HG03342 (cell line): ENCODE results near the gene KCNJ4.
"Not testable (repeated sequence)": the region's sequence is repeated elsewhere in the genome, so short reads cannot be mapped to it uniquely, and the experiment has no call there.

ENCODE experiments used
- ATAC-seq: cut with Tn5 transposase; IDR thresholded peaks from one replicate; pipeline ENCODE4 v1.9.1; 2021; ENCODE audit warnings: mild to moderate bottlenecking, moderate library complexity; ENCODE audit not compliant: unreplicated experiment

Gene KCNJ4

GRCh38 chr22:38414009-38414395, 41.0 kb downstream of the KCNJ4 start:
- ATAC-seq: no peak

- ATAC-seq: no peak
These were observed 41.7 kb downstream of the KCNJ4 start for GRCh38 chr22:38413085-38414008.

- ATAC-seq: no peak
These were observed 42.4 kb downstream of the KCNJ4 start for GRCh38 chr22:38412435-38413084.

- ATAC-seq: no peak
These were observed 44.0 kb downstream of the KCNJ4 start for GRCh38 chr22:38411016-38411415.

- ATAC-seq: not testable (repeated sequence)
These were observed 45.1 kb downstream of the KCNJ4 start for GRCh38 chr22:38409916-38410315.

- ATAC-seq: no peak
These were observed 48.4 kb downstream of the KCNJ4 start for GRCh38 chr22:38406617-38407016.

- ATAC-seq: no peak
These were observed 50.6 kb downstream of the KCNJ4 start for GRCh38 chr22:38404419-38404818.

- ATAC-seq: no peak
These were observed 51.2 kb downstream of the KCNJ4 start for GRCh38 chr22:38403812-38404211.

GRCh38 chr22:38402204-38402603, 52.8 kb downstream of the KCNJ4 start:
- ATAC-seq: no peak

- ATAC-seq: no peak
These were observed 53.5 kb downstream of the KCNJ4 start for GRCh38 chr22:38401336-38402084.

- ATAC-seq: not testable (repeated sequence)
These were observed 54.7 kb downstream of the KCNJ4 start for GRCh38 chr22:38400256-38400655.

GRCh38 chr22:38398609-38399461, 56.2 kb downstream of the KCNJ4 start:
- peak; percentile 43 for ATAC-seq

- ATAC-seq: peak; percentile 19
These were observed 56.8 kb downstream of the KCNJ4 start for GRCh38 chr22:38398181-38398608.

GRCh38 chr22:38397189-38398085, 57.6 kb downstream of the KCNJ4 start:
- ATAC-seq: no peak

- ATAC-seq: not testable (repeated sequence)
These were observed 58.4 kb downstream of the KCNJ4 start for GRCh38 chr22:38396440-38397069.

- ATAC-seq: not testable (repeated sequence)
These were observed 59.1 kb downstream of the KCNJ4 start for GRCh38 chr22:38395944-38396343.

GRCh38 chr22:38394929-38395624, 59.9 kb downstream of the KCNJ4 start:
- not testable (repeated sequence) for ATAC-seq

GRCh38 chr22:38389428-38389818, 65.6 kb downstream of the KCNJ4 start:
- not testable (repeated sequence) for ATAC-seq
